Activated CD4-positive, alpha-beta T cell treated with anti-CD3 and anti-CD28 coated beads, Interleukin-2, amount 50 U/mL, for 48 hours (primary cell): ENCODE data around the gene PRMT7.

ENCODE experiments used
- DNase-seq, 2 experiments: peaks; one replicate each; pipeline ENCODE4 v3.0.0-alpha.2; 2020

Gene PRMT7

DNA sequence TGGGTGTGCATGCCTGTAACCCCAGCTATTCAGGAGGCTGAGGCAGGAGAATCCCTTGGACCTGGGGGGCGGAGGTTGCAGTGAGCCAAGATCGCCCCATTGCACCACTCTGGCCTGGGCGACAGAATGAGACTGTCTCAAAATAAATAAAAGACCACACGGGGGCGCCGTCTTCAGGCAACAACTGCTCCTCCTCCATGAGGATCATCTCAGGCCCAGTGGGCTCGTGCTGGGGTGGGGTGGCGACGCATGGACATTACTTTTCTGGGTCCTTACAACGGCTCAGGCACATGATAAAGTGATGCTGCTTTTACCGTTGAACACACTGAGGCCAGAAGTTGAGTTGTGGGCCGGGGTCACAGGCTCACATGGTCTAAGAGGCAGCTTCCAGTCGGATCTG is 56.2 kb downstream of the PRMT7 start:
- peak; percentile 44 to 64 for DNase-seq

- no peak for DNase-seq
Measured at GRCh38 chr16:68367440-68367839, 56.6 kb downstream of the PRMT7 start.

GRCh38 chr16:68367891-68368290 is 57.1 kb downstream of the PRMT7 start:
- DNase-seq = no peak

DNA sequence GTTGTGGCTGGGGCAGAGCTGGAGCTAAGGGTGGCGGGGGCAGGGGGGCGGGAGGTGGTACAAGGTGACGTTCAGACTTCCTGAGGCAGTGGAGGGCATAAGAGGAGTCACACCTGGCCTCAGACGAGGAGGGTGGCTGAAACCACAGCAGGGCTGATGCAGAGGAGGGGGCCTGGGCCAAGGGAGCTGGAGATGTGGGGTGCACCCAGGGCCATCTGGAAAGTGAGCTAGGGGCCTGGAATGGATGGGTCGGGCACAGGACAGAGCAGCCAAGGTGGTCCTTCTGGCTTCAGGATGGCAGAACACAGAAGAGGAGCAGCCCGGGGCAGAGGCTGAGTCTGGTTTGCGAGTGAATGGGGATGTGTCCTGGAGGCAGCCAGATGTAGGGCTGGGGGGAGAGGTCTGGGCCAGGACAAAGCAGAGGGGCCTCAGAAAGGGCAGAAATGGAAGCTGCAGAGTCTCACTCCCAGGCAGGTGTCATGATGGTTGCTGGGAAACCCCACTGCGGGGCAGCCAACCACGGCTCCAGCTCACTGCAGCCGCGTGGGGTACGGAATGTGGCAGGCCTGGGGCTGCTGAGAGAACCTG is 57.6 kb downstream of the PRMT7 start:
- DNase-seq = no peak

GRCh38 chr16:68369168-68369567 is 58.3 kb downstream of the PRMT7 start:
- no peak for DNase-seq

DNA sequence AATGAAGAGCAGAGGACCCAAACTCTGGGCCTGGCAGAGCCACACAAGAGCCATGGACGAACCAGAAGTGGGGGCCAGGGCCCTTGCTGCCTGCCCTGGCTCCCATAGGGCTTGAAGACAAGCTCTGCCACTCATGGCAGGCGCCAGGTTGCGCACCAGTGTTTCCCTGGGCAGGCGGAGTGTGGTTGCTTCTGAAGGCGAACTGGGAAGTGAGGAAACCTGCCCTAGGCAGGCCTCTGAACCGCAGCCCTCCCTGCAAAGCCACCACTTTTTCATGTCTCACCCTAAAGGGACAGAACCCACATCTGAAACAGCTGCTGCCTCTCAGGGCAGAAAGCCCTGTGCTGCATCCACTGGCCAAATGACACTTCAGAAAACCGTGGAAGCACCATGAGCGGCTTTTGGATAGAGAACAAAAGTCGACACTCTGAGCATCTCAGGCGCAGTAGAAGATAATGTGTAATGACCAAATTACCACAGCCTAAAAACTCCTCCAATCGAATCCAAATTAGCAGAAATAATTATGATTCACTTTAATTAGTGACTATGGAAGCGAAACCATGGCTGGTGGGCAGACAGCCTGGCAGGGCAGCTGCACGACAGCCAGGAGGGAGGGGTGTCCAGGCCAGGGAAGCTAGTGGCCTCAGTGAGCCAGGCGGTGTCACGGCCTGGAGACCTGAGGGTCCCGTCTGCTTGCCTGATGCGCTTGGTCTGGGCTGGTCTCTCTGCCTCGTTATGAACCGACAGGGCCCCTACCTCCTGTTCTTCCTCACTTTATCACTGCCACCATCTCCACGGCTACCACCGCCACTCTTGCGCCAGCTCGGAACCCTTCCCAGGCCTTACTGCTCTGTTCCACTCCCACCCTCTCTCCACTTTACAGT is 59.1 kb downstream of the PRMT7 start:
- DNase-seq = peak; percentile 47 to 62

DNA sequence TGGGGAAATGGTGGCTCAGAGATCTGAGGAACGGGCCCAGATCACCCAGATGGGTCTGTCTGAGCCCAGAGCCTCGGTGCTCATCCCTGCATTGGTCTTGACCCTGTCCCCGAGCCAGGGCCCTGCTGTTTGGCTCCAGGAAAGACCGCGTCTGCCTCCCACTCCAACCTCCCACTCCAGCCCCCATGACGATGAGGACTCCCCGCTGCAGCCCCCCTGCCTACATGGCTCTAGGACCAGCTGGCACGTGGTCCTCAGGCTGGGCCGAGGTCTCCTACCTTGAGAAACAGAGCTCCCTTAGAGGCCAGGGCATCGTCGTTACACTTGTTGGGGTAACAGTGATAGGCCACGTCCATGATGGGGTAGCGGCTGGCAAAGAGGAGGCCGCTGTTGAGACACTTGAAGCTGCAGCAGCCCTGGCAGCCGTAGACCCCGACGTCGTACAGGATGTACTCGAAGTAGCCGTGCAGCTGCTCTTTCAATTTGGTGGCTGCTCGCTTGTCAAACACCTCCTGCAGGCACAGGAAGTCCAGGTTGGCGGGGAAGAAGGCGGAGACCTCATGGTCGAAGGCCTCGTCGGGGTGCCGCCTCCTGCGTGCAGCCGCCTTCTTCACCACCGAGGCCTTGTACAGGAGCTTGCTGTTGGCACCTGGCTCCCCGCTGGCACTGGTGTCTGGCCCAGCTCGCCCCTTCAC is 59.9 kb downstream of the PRMT7 start:
- no peak for DNase-seq

GRCh38 chr16:68371276-68371651 is 60.4 kb downstream of the PRMT7 start:
- DNase-seq = no peak

DNA sequence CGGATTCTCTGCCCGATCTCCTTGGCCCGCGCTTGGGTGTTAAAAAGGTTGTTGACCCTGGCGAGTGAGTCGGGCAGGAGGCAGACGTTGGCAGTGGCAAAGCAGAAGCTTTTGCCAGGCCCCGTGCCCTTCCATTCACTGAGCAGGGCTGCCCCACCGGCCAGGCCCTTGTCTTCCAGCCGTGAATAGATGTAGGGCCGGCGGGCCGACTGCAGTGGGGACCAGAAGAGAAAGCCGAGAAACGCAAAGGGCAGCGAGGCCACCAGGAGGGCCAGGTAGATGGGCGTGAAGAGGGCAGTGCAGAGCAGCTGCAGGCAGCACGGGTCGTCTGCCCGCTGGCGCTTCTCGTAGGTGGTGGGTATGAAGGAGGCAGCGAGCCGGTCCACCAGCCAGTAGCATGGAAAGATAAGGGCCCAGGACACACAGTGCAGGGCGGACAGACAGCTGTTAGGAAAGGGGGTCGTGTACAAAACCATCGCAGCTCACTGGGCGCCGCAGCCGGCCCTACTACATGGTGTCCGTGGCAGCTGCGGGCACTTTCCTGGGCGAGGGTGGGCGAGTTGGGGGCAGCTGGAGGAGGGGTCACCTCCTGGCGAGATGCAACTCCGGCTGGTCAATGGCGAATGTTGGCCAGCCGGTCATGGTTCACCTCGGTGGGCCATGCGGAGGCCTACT is 61.0 kb downstream of the PRMT7 start:
- DNase-seq = no peak

DNA sequence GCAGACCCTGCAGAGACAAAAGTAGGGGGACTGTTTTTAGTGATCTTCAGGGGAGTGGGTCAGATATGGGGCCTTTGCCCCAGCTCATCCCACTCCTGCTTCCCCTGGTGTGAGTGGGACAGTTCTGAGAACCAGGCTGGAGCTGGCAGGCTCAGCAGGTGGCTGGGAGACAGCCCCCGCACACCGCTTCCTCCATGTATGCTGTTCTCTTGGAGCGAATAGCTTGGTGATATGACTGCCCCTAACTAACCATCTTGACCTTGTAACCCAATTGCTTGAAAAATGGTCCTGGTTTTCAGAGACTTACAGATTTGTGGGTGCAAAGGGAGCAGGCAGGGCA is 61.5 kb downstream of the PRMT7 start:
- DNase-seq = no peak

GRCh38 chr16:68372806-68373205 is 62.0 kb downstream of the PRMT7 start:
- no peak for DNase-seq

- DNase-seq = no peak
Measured at GRCh38 chr16:68373528-68374245, 62.9 kb downstream of the PRMT7 start.

DNA sequence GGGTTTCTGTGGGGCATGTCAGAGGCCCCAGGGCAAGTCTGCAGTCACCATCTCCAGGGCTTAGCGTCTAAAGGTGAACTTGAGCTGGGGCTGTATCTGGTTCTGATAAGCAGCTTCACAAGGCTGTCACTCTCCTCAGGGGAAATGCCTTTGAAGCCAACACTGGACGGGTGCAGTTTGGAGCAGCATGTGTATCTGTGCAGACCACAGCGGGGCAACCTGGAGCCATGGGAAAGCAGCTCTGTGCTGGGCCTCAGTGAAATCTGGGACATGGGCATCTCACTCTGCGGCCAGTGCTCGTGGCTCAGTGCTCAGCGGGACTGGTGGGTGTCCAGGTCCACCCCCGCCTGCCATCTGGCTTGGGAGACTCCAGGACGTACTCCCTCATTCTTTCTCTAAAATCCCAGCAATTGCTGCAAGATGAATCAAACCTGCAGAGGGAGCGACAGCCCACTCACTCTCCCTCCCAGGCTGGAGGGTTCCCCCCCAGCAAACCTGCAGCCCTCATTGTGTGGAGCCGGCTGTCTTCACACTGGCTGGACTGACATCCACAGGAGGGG is 63.5 kb downstream of the PRMT7 start:
- DNase-seq = no peak

DNA sequence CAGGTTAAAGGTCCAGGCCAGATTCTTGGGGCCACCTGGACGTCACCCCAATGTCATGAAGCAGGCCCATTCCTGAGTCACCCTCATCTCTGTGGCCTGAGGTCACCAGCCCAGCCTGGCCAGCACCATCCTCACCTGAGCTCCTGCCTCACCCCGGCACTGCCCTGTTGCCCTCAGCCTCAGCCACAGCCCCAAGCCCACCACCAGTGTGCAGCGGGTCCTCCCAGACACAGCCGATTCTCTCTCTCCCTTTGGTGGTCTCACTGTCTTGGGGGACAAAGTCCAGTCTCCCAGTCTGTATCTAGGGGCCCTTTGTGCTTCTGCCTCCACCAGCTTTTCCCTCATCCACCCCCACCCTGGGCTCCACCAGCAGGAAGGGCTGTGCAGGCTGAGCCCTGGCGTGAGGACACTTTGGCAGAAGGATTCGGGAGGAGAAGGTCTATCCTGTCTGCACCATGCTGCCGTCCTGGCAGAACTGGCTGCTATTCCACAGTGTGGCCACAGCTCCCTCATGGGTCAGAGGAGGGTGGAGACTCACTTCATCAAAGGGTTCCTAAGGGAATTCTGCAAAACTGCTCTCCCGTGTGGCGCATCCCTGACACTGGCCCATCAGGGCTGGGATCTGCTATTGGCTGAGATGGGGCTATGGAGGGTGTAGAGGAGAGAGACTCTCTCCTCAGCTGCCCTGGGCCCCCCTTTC is 64.3 kb downstream of the PRMT7 start:
- DNase-seq = no peak

DNA sequence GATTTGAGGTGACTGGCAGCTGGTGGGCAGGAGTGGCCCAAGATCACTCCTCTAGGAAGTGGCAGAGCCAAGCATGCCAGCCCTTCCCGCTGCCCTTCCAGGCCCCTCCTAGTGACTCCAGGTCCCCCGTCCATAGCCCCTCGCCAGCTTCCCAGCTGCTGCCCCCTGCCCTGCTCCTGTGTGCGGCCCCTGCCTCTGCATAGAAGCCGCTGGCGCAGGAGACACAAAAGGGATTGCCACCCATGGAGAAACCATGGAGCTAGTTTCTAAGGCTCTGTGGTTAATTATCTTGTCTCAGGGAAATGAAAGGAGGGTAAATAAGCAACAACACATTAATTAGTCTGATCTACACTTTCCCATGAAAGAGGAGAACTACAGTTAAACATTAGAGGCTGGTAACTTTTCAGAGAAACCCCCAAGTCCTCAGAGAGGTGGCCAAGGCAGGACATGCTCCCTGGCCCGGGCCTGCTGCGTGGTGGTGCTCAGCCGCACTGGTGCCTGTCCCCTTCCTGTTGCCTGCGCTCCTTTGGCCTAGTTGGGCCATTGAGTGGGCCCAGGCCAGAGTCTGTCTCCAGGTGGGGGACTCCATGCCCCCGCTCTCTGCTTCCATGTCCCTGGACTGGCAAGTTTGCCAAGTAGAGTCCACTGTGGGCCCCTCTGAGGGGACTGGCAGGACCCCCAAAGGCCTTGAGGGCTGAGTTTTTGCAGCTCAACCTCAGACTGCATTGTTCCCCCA is 65.2 kb downstream of the PRMT7 start:
- DNase-seq = no peak

- no peak for DNase-seq
Measured at GRCh38 chr16:68376590-68376989, 65.8 kb downstream of the PRMT7 start.

- DNase-seq = no peak
Measured at GRCh38 chr16:68377221-68377620, 66.4 kb downstream of the PRMT7 start.

DNA sequence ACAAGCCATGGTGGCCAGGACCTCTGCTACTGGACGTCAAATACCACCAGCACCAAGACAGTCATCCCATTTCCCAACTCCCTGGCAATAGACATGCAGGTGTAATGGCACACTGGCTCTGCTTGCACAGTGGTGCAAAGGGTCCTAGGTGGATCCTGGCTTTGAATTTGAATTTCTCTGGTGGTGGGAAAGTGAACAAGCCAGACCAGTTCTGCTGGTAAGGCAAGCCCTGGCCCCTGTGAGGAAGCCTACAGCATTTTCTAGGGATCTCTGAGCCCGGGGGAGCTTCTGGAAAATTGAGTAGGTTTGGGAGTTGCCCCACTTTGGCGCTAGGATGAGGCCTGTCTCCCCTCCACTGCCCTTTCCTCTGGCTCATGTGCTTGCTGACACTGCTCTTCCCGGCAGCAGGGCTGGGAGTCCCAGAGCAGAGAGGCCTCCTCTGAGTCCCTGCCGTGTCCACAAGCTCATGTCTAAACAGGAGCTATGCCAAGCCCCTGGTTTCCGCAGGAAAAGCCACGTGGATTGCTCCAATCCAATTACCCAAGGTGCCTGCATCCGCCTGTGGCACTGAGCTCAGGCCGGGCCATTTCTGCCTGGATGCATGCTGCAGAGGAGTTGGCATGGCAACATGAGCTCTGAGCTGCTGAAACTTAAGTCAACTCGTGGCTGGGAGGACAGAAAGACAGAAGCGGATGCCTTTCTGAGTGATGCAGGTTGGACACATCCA is 67.0 kb downstream of the PRMT7 start:
- no peak for DNase-seq

DNA sequence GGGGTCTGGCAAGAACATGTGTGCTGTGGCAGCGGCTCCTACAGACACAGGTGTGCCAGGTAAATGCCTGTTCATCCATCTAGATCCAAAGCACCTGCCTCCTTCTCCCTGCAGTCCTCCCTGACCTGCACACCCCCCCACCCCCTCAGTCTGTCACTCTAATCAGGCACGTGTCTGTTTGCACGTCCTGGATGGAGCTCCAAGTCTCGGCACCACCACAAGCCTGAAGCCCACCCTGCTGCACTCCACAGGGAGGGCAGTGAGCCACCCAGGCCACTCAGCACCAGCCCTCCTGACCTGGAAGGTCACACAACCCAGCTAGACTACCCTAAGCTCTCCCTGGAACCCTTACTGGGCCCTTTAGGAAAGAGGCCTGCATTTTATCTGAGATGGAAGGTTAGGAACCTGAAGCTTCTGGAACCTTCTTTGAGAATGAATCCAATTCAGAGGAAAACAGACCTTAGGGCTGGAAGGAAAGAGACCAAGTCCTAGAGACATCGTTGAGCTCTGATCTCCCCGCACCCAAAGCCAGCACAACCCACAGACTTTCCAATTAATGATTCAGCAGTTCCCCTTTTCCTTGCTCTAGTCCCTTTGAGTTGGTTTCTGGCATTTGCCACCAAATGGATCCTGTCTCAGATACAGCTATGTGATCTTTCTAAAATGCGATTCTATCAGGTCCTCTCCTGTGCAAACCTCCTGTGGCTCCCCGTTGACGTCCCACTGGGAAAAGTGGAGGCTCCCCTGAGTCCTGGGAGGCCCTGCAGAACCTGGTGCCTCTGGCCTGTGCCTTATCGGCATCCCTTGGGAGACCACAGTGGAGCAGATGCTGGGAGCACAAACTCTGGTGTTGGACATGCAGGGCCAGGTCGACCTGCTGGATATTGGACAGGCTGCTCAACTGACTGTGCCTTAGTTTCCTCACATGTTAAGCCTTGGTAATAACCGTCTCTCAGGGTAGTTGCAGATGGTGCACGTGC is 67.9 kb downstream of the PRMT7 start:
- no peak for DNase-seq
